SK-N-DZ (cell line): ENCODE results near the gene BRD9.
A peak's percentile ranks its signal among the peaks of the same experiment; 100 is the strongest.
"Not testable (repeated sequence)": the region's sequence is repeated elsewhere in the genome, so short reads cannot be mapped to it uniquely, and the experiment has no call there.

ENCODE experiments used
- DNase-seq: peaks from one replicate; pipeline ENCODE4 v3.0.0-alpha.2; 2015; ENCODE audit warnings: low spot score

The BRD9 gene

DNA sequence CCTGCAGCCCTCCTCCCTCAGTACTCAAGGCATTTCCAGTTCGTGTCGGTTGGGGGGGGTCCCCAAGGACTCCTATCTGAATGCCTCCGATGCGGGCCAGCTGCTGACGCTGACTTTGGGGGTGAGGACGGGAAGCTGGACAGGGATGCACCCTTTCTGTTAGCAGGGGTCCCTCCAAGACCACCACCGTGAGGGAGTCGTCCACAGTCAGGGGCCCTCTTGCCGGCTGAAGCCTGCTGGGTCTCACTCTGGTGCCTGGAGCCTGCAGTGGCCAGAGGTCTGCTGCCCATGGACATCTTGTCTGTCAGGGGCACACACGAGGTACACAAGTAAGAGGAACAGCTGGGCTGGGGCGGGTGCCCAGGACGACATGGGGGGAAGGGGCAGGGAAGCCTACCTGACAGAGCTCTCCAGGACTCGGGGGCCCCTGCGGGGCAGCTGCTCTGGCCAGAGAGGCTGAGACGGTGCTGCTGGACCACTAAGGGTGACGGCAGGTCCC, 32.8 kb downstream of the BRD9 start:
- DNase-seq, result no peak

DNA sequence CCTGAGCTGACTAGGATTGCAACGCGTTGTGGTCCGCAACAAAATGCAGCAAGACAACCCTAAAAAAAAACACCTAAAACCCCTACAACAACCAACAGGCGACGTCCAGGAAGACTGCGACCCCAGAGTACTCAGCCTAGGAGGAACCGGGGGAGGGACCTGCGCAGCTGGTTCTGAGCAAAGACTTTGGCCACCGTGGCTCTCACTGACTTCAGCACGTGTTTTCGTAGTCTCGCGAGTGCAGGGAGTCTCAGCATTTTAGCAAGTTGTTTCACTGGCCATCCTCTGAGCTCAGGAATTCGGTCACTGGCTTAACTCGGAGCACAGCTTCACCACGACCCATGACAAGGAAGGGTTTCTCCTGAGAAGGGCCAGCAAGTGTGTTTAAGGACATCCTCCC, 33.2 kb downstream of the BRD9 start:
- DNase-seq, result no peak

- no peak for DNase-seq
Measured at GRCh38 chr5:858726-859125, 33.9 kb downstream of the BRD9 start.

DNA sequence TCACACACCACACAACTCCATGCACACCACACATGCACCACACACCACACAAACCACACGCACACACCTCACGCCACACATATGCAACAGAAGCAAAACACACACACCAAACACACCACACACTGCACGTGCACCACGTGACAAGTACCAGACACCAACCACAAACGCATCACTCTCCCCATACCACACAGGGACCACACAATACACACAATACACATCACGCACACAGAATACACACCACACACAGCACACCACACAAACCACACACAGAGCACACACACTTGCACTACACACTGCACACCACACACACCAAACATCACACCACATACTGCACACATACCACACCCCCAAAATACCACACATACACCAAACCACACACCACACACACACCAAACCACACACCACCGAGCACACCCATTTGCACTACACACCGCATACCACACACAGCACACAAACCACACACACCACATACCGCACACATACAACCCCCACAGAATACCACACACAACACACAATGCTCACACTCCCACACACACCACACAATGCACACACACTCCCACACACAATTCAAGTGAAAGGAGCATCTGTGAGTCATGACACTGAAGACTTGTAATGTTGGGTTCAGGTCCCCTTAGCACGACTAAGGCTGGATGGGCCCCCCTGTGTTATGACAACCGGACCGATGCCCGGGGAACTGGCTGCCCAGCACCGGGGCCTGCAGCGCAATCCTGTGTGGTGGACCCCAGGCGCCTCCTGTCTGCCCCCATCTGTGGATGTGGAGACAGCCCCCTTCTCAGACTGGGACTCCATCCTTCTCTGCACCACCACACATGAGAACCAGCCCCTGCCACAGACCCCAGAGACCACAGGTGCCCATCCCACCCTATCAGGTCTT, 35.8 kb downstream of the BRD9 start:
- no peak for DNase-seq

DNA sequence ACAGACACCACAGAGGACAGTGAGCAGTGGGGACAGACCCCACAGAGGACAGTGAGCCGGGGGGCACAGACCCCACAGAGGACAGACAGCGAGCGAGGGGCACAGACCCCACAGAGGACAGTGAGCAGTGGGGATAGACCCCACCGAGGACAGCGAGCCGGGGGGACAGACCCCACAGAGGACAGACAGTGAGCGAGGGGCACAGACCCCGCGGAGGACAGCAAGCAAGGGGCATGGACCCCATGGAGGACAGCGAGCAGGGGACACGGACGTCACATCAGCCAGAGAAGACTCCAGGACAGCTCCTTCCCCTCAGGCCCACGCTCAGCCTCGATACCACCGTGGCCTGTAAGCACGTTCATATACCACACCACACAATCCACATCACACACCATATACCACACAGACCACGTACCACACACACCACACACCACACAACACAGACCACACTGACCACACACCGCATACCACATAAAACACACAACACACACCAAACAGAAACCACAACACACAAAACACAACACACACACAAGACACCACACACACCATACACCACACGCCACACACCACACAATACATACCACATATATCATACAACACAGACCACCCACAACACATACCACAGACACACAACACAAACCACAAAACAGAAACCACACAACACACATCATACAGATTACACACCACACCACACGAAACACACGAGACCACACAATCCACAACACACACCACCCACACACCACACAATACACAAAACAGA, 36.6 kb downstream of the BRD9 start:
- DNase-seq, result peak; percentile 53

DNA sequence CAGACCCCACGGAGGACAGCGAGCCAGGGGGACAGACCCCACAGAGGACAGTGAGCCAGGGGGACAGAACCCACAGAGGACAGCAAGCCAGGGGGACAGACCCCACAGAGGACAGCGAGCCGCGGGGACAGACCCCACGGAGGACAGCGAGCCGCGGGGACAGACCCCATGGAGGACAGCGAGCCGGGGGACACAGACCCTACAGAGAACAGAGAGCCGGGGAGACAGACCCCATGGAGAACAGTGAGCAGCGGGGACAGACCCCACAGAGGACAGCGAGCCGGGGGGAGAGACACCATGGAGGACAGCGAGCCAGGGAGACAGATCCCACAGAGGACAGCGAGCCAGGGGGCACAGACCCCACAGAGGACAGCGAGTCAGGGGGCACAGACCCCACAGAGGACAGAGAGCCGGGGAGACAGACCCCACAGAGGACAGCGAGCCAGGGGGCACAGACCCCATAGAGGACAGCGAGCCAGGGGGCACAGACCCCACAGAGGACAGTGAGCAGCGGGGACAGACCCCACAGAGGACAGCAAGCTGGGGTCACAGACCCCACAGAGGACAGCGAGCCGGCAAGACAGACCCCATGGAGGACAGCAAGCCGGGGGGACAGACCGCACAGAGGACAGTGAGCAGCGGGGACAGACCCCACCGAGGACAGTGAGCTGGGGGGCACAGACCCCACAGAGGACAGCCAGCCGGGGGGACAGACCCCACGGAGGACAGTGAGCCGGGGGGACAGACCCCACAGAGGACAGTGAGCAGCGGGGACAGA, 37.4 kb downstream of the BRD9 start:
- no peak for DNase-seq

GRCh38 chr5:854217-854616, 38.4 kb downstream of the BRD9 start:
- DNase-seq, result no peak

DNA sequence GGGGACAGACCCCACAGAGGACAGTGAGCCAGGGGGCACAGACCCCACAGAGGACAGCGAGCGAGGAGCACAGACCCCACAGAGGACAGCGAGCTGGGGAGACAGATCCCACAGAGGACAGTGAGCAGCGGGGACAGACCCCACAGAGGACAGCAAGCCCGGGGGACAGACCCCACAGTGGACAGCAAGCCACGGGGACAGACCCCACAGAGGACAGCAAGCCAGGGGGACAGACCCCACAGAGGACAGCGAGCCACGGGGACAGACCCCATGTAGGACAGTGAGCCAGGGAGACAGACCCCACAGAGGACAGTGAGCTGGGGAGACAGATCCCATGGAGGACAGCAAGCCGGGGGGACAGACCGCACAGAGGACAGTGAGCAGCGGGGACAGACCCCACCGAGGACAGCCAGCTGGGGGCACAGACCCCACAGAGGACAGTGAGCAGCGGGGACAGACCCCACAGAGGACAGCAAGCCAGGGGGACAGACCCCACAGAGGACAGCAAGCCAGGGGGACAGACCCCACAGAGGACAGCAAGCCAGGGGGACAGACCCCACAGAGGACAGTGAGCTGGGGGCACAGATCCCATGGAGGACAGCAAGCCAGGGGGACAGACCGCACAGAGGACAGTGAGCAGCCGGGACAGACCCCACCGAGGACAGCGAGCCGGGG, 39.0 kb downstream of the BRD9 start:
- DNase-seq, result not testable (repeated sequence)

- DNase-seq, result no peak
Measured at GRCh38 chr5:852431-853401, 39.9 kb downstream of the BRD9 start.

DNA sequence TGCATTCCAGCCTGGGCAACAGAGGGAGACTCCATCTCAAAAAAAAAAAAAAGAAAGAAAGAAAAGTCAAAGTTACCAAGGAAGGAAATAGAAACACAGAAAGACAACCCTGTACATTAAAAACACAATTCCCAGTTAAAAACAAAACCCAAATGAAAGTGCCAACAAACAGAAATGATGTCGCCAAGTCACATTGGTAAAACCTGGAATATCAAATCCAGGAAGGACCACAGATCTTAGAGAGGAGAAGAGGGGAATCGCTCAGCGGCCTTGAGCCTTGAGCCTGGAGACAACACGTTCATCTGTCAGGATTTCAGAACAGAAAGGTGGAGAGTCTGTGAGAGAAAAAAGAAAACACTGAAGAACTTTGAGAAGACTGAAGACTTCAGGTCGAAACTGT, 40.6 kb downstream of the BRD9 start:
- DNase-seq, result no peak

DNA sequence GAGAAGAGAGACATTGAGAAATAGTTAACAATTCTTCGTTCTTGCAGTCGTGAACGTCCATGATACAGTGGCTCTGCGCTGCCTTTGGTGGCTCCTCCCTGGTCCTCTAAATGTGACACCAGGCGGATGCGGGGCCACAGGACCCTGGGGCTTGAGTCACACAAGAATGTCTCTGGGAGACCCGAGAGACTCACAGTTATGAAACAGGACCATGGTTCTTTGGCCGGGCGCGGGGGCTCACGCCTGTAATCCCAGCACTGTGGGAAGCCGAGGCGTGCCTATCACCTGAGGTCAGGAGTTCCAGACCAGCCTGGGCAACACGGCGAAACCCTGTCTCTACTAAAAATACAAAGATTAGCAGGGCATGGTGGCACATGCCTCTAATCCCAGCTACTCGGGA, 41.0 kb downstream of the BRD9 start:
- no peak for DNase-seq

DNA sequence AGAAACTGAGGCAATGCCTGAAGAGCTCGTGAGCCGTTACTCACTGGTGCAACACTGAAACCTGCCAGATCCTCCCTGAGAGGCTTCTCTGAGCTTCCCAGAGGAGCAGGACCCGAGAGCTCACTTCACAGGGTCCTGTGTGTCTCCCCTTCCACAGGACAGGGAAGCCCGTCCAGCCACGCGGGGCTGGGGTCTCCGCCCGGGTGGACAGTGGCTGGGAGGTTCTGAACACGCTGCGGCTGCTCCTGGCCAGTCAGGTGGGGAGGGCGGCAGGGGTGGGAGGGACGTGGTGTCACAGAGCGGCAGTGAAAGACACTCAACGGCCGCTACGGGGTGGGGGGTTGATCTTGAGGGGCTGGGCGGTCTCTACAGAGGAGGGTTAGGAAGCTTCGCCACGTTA, 41.5 kb downstream of the BRD9 start:
- DNase-seq, result no peak

DNA sequence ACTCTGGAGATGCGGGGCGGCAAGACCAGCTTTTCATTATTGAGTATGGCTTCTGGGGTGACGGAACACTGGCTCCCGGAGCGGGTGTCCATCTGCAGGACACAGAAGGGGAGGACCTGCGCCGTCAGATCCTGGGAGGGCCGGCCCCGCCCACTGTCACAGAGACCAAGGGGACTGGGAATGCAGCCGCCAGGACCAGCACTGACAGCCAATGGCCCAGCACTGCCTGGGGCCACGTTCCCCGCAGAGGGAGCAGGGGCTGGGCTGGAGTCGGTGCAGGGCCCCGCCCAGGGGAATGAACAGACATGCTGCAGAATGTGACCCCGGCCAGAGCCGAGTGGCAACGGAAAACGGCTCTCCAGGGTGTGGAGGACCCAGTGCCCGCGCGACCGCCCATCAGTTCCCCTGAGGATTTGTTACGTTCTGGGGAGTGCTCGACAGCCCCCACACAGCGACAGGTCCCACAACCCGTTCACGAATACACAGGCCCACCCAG, 42.0 kb downstream of the BRD9 start, which contains the start of gene ZDHHC11:
TSS of gene ZDHHC11 (minus strand) at position 476 of the 496 bp plus-strand sequence. CDS start at position 92, 384 bp downstream.
- DNase-seq, result peak; percentile 73

- DNase-seq, result no peak
Measured at GRCh38 chr5:849651-850301, 42.8 kb downstream of the BRD9 start.

DNA sequence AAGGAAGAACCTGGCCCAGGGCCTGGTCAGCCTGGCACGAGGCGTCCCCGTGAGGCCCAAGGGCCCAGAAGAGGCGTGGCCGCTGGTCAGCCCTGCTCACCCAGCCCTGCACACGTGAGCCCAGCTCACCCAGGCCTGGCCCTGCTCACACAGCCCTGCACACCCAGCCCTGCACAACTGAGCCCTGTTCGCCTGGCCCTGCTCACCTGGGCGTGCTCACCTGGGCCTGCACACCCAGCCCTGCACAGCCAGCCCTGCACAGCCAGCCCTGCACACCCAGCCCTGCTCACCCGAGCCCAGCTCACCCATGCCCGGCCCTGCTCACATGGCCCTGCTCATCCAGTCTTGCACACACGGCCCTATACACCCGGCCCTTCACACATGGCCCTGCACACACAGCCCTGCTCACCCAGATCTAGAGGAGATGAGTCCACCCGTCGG, 43.9 kb downstream of the BRD9 start:
- no peak for DNase-seq

- DNase-seq, result not testable (repeated sequence)
Measured at GRCh38 chr5:847736-848135, 44.9 kb downstream of the BRD9 start.

- not testable (repeated sequence) for DNase-seq
Measured at GRCh38 chr5:847212-847611, 45.4 kb downstream of the BRD9 start.

DNA sequence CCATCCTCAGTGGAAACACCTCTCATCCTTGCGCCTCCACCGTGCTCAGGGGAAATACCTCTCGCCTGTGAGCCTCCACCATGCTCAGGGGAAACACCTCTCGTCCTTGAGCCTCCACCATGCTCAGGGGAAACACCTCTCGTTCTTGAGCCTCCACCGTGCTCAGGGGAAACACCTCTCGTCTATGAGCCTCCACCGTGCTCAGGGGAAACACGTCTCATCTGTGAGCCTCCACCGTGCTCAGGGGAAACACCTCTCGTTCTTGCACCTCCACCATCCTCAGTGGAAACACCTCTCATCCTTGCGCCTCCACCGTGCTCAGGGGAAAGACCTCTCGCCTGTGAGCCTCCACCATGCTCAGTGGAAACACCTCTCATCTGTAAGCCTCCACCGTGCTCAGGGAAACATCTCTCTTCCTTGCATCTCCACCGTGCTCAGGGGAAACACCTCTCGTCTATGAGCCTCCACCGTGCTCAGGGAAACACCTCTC, 46.0 kb downstream of the BRD9 start:
- DNase-seq, result not testable (repeated sequence)
